ENCODE results near the gene CCDC24. TPM values are rescaled to one million over a fixed set of nuclear protein-coding genes. Genes with fewer than 3 reads are reported as not detected.

Gene CCDC24
- total and polyA plus RNA-seq, 4 donors = 5.4 to 25.6 (median 15.3) TPM

DNA sequence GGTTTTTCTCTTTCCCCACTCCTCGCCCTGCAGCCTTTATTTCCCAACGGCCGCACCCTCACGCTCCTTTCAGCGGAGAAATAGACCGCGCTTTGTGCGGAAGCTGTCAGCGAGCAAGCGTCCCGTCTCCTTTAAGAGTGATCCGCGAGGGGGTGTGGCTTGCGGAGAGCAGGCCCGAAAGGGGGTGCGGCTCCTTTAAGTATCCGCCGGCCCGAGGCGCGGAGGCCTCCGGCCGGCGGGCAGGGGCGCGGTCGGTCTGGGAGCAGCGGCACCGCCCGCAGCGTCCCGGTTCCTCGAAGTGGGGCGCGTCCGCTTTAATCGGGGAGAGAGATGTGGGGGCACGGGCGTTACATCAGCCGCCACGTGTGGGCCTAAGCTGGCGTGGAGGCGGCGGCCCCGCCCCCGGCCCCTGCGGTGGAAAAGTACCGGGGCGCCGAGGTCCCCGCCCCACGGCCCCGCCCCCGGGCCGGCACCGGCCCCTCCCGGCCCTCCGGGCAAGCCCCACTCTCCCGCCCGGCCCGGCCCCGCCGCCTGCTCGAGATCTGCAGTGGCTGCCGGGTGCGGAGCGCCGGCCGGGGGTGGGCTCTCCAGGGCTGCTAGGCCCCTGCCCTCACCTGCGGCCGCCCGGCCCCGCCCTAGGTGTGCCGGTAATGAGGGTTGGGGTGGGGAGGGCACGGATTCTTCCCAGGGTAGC, 38.7 kb downstream of the CCDC24 start:
- WGBS (ENCODE audit: insufficient coverage) = 0% methylated on average over 71 of the region's 75 CpGs

DNA sequence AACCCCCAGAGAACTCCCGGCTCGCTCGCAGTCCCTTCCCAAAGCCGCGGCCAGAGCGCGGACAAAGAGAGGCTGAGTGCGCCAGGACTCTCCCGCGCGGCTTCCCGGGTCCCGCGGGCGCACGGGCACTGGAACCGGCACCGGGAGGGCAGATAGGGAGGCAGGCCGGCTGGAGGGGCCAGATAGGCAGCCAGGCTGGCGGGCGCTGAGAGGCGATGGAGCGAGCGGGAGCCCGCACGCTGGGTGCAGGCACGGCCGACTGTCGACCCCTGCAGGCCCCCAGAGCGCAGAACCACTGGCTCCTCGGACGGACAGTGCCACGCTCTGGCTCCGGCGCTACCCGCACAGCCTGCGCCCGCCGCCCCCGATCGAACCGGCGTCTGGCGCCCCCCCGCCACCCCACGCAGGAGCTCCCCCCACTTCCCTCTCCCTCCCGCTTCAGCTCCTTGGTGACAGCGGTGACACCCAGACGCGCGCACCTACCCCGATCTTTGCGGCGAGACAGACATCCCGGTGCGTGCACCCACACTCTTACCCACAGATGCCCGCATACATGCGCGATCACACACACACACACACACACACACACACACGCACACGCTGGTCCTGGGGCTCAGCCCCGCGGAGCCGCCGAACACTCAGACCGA, 39.3 kb downstream of the CCDC24 start:
- peak overlapping the region; percentile 80 for H3K4me3 ChIP-seq (ENCODE audit: low read depth, low read length)
- DNase-seq (ENCODE audit: low read depth in 4 of 6, low spot score in 6 of 6) = peak in 2 of 6 donors; percentile 83 to 85
- peak overlapping the region; percentile 90 for H3K27ac ChIP-seq (ENCODE audit: low read depth, low read length)
- peaks cover 46% of the 10 kb centered on the region for H3K4me1 ChIP-seq (ENCODE audit: control insufficient read depth, insufficient read depth, low read length)
- H3K27me3 ChIP-seq (ENCODE audit: control insufficient read depth, insufficient read depth, low read length) = no peaks in the 10 kb centered on the region
- peaks cover 3% of the 10 kb centered on the region for H3K36me3 ChIP-seq (ENCODE audit: control insufficient read depth, insufficient read depth, low read length)
- under 1% methylated on average over 63 of the region's 66 CpGs for WGBS (ENCODE audit: insufficient coverage)
- no peaks in the 10 kb centered on the region for H3K9me3 ChIP-seq (ENCODE audit: control insufficient read depth, insufficient read depth, low read length)

More for the DNA sequence above, 38.7 kb downstream of the CCDC24 start:
- H3K27me3 ChIP-seq (ENCODE audit: control insufficient read depth, insufficient read depth, low read length) = no peaks in the 10 kb centered on the region
- H3K4me1 ChIP-seq (ENCODE audit: control insufficient read depth, insufficient read depth, low read length) = peaks cover 40% of the 10 kb centered on the region
- H3K4me3 ChIP-seq (ENCODE audit: low read depth, low read length) = peak overlapping the region; percentile 80
- H3K27ac ChIP-seq (ENCODE audit: low read depth, low read length) = peak overlapping the region; percentile 90
- no peaks in the 10 kb centered on the region for H3K9me3 ChIP-seq (ENCODE audit: control insufficient read depth, insufficient read depth, low read length)
- peaks cover 7% of the 10 kb centered on the region for H3K36me3 ChIP-seq (ENCODE audit: control insufficient read depth, insufficient read depth, low read length)
- peak in 4 of 6 donors; percentile 82 to 97 (median 90) for DNase-seq (ENCODE audit: low read depth in 4 of 6, low spot score in 6 of 6)

DNA sequence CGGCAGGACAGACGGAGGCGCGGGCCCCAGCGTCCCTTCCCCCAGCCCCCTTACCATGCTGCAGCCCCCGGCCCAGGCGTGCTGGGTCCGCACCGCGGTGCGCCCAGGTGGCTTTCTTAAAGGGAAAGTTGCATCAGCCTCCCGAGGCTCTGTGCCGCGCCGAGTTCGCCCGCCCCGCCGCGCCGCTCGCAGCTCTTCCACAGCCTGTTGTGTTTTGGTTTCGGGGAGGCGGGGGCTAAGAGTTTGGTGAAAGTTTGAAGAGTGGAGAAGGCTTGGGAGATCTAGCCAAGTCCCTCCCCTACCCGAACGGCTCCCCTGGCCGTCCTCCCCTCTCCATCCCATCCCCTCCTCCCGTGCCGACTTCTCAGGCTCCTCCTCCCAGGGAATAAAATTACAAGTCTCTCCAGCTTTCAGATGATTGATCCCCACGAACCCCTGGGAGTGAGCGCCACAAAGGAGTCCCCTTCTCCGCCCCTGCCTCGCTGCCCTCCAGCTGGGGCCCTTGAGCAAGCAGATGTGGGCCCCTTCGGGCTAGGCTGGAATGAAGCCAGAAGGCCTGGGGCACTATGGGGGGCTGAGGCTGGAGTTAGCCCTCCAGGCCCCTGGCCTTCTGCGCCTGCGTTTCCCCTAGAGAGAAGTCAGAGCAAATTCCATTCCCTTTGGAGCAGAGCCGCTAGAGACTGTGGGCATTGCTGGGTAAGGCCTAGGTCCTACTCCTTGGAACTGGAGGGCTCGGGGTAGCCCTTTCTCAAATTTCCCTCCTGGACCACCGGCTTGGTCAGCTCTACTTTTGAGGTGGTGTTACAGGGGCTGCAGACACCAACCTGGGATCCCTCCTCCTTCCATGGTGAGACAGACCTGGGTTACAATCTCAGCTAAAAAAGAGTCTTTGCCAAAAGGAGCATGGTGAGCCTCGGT, 40.1 kb downstream of the CCDC24 start, which contains the start of gene SLC6A9:
TSS of gene SLC6A9 (minus strand) at position 211 of the 918 bp plus-strand sequence. CDS start 7,185 bp downstream, outside the sequence.
- no peaks in the 10 kb centered on the region for H3K9me3 ChIP-seq (ENCODE audit: control insufficient read depth, insufficient read depth, low read length)
- peak within 1 kb of the TSS; percentile 90 for H3K27ac ChIP-seq (ENCODE audit: low read depth, low read length)
- H3K36me3 ChIP-seq (ENCODE audit: control insufficient read depth, insufficient read depth, low read length) = no peaks in the 10 kb centered on the region
- H3K4me1 ChIP-seq (ENCODE audit: control insufficient read depth, insufficient read depth, low read length) = peaks cover 54% of the 10 kb centered on the region
- H3K4me3 ChIP-seq (ENCODE audit: low read depth, low read length) = peak within 1 kb of the TSS; percentile 80
- no peaks in the 10 kb centered on the region for H3K27me3 ChIP-seq (ENCODE audit: control insufficient read depth, insufficient read depth, low read length)
- DNase-seq (ENCODE audit: low read depth in 4 of 6, low spot score in 6 of 6) = peak in 2 of 6 donors; percentile 89 to 90
- 5% methylated on average over 29 of the region's 40 CpGs for WGBS (ENCODE audit: insufficient coverage)

DNA sequence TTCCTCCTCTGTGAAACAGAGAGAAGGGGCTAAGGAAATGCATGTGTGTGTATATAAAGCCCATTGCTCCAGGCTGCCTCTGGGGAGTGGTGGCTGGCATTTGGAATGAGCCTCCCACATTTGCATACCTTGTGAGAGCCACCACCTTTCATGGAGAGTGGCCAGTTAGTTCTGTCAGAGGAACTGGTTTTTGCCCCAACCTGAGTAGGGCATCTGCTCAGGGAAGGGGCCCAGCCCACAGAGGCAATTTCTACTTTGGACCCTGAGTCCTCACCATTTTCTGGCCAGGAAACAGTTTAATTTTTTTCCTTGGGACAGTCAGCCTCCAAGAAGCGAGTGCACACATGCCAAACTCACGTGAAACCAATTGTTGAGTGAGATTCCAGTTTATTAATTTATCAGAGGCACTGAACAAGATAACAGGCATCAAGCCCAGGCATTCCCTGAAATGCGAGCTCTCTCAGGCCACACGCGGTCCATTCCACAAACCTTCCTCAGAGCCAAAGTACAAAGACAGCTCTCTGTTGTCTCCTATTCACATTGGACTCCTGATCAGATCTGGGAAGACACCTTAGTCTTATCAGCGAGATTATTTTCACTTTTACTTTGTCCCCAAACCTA, 40.9 kb downstream of the CCDC24 start:
- Histone ChIP-seq H3K27me3 (ENCODE audit: control insufficient read depth, insufficient read depth, low read length) (no peaks in the 10 kb centered on the region), H3K4me3 (ENCODE audit: low read depth, low read length) (no peak overlapping the region), H3K9me3 (ENCODE audit: control insufficient read depth, insufficient read depth, low read length) (no peaks in the 10 kb centered on the region), H3K27ac (ENCODE audit: low read depth, low read length) (peak overlapping the region; percentile 90), H3K36me3 (ENCODE audit: control insufficient read depth, insufficient read depth, low read length) (no peaks in the 10 kb centered on the region), H3K4me1 (ENCODE audit: control insufficient read depth, insufficient read depth, low read length) (peaks cover 62% of the 10 kb centered on the region)
- DNase-seq (ENCODE audit: low read depth in 4 of 6, low spot score in 6 of 6) = no peak
- 64% methylated on average over 5 of the region's 6 CpGs for WGBS (ENCODE audit: insufficient coverage)

DNA sequence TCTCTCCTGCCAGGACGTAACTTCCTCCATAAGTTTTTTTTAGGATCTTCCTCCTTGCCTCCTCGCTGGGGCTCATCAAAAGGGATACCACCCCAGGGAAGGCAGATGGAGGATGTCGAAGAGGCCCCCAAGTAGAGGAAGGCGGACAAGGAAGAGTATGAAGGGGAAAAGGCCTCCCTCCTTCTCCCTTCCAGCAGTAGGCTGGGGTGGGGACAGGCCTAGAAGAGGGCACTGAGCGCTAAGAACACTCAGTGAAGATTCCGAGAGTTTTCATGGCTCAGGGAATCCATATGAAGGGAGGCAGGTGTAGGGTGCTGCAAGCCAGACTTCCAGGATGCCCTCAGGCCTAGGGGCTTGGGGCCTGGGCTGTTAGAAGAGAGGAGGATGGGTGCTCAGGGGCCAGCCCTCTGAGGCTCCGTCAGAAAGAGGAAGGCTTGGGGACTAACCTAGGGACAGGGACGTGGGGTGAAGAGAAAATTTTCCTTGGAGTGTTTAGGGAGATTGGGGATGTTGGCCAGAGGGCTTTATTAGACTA, 41.7 kb downstream of the CCDC24 start:
- Histone ChIP-seq H3K9me3 (ENCODE audit: control insufficient read depth, insufficient read depth, low read length) (no peaks in the 10 kb centered on the region), H3K4me3 (ENCODE audit: low read depth, low read length) (no peak overlapping the region), H3K36me3 (ENCODE audit: control insufficient read depth, insufficient read depth, low read length) (no peaks in the 10 kb centered on the region), H3K27ac (ENCODE audit: low read depth, low read length) (no peak overlapping the region), H3K27me3 (ENCODE audit: control insufficient read depth, insufficient read depth, low read length) (no peaks in the 10 kb centered on the region), H3K4me1 (ENCODE audit: control insufficient read depth, insufficient read depth, low read length) (peaks cover 63% of the 10 kb centered on the region)
- no peak for DNase-seq (ENCODE audit: low read depth in 4 of 6, low spot score in 6 of 6)
- WGBS (ENCODE audit: insufficient coverage) = 94% methylated on average over 2 of the region's 8 CpGs

DNA sequence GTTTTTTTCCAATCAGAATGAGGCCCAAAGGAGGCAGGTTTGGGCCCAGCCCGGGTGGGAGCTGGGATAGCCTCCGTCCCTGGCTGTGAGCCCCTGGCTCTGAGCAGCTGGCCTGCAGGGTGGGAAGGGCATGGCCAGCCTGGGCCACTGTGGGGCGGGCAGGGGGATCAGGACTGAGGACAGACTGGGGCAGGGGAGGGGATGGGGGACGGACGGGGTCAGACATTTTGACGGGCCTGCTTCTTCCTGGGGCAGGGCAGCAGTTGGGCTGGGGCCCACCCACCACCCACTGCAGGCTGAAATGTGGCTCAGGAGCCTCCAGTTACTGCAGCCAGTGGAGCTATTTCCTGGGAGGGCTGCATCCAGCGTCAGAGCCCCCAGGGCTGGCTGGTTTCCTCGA, 42.4 kb downstream of the CCDC24 start:
- no peaks in the 10 kb centered on the region for H3K9me3 ChIP-seq (ENCODE audit: control insufficient read depth, insufficient read depth, low read length)
- no peak overlapping the region for H3K27ac ChIP-seq (ENCODE audit: low read depth, low read length)
- H3K4me1 ChIP-seq (ENCODE audit: control insufficient read depth, insufficient read depth, low read length) = peaks cover 60% of the 10 kb centered on the region
- H3K36me3 ChIP-seq (ENCODE audit: control insufficient read depth, insufficient read depth, low read length) = no peaks in the 10 kb centered on the region
- H3K27me3 ChIP-seq (ENCODE audit: control insufficient read depth, insufficient read depth, low read length) = no peaks in the 10 kb centered on the region
- H3K4me3 ChIP-seq (ENCODE audit: low read depth, low read length) = no peak overlapping the region
- WGBS (ENCODE audit: insufficient coverage) = 60% methylated on average over 8 of the region's 8 CpGs
- no peak for DNase-seq (ENCODE audit: low read depth in 4 of 6, low spot score in 6 of 6)

DNA sequence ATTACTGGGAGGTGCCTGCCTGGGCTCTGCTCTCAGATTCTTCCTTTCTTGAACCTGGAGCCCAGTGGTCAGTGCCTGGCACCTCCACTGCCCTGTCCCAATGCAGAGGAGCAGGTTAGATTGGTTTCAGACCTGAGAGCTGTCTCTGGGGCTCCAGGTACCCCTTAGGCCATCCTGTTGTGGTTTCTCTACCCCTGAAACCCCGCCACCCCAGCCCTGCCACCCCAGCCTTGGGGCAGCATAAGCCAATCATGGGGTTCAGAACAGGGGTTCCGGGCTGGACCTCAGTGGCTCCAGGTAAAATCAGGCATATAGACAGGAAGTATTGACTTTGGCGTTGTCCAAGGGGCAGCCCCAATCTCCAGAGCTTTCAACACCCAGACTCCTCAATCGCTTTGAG, 43.0 kb downstream of the CCDC24 start:
- Histone ChIP-seq H3K4me3 (ENCODE audit: low read depth, low read length) (no peak overlapping the region), H3K27ac (ENCODE audit: low read depth, low read length) (no peak overlapping the region), H3K36me3 (ENCODE audit: control insufficient read depth, insufficient read depth, low read length) (no peaks in the 10 kb centered on the region), H3K27me3 (ENCODE audit: control insufficient read depth, insufficient read depth, low read length) (no peaks in the 10 kb centered on the region), H3K9me3 (ENCODE audit: control insufficient read depth, insufficient read depth, low read length) (no peaks in the 10 kb centered on the region), H3K4me1 (ENCODE audit: control insufficient read depth, insufficient read depth, low read length) (peaks cover 53% of the 10 kb centered on the region)
- no peak for DNase-seq (ENCODE audit: low read depth in 4 of 6, low spot score in 6 of 6)
- 92% methylated on average over 4 of the region's 4 CpGs for WGBS (ENCODE audit: insufficient coverage)

DNA sequence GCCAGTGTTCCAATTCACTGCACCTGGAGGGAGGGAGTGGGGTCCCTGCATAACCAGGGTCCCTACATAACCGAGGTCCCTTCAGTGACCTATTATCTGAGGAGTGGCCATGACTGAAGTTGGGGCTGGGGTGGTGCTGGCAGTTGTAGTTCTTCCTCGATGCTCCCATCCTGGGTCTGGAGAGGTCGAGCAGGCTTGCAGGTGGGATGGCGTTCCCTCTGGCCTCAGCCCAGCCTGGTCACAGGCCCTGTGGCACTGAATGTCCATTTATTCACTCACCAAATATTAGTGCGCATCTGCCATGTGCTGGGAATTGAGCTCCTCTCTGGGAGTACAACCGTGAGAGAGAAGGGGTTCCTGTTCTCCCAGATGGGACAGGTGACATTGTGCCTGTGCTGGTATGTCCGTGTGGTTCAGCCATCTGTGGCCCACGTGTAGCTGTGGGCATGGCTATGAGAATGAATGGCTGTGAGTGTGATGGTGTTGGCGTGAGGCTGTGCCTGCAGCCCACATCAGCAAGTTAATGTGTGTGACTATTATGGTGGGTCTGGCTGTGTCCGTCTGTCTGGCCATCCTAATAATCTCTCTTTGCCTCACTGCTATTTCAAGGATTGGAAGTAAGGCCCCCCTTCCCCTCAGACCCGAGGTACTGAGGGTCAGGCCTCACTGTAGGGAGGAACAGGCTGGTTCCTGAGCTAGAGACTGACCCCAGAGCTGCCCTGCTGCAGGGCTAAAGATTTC, 43.7 kb downstream of the CCDC24 start:
- no peak for DNase-seq (ENCODE audit: low read depth in 4 of 6, low spot score in 6 of 6)
- 79% methylated on average over 7 of the region's 11 CpGs for WGBS (ENCODE audit: insufficient coverage)
- H3K9me3 ChIP-seq (ENCODE audit: control insufficient read depth, insufficient read depth, low read length) = no peaks in the 10 kb centered on the region
- peak overlapping the region; percentile 43 for H3K27ac ChIP-seq (ENCODE audit: low read depth, low read length)
- peaks cover 48% of the 10 kb centered on the region for H3K4me1 ChIP-seq (ENCODE audit: control insufficient read depth, insufficient read depth, low read length)
- H3K27me3 ChIP-seq (ENCODE audit: control insufficient read depth, insufficient read depth, low read length) = no peaks in the 10 kb centered on the region
- no peak overlapping the region for H3K4me3 ChIP-seq (ENCODE audit: low read depth, low read length)
- no peaks in the 10 kb centered on the region for H3K36me3 ChIP-seq (ENCODE audit: control insufficient read depth, insufficient read depth, low read length)

All from spinal cord (tissue), 10 donors.